ENCODE measurements around the gene SPRYD3.

SPRYD3 gene

DNA sequence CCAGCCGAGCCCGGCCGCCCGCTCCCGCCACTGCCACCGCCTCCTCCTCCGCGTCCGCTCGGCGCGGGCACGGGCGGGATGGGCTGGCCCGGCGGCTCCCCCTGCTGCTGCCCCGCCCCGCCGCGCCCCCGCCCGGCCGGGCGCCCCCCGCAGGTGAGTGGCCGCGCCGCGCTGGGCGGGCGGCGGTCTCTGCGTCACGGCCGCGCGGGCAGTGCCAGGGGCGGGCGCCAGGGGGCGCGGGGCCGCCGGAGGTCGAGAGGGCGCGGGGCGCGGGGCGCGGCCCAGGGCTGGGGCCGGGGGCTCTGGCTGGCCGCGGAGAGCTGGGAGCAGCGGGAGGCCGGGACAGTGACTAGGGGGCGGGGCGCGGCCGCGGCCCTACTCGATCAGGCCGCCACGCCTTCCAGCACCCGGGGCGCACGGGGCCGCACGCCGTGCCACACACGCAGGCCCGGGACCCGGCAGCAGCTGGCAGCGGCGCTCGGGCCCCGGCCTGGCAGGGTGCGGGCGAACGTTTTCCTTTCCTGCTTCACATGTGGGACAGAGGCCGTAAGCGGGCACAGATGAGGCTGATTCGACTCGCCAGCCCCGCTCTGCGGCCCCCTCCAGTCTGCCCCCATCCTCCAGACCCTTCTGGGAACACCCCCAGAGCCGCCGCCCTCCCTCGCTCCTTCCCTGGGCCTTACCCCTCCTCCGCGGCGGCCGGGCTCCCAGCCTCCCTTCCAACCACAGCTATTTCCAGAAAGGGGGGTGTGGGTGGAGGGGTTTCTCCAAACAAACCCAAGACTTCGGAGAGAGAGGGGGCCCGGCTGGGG lies 31.8 kb downstream of the SPRYD3 start:
- DNase-seq (ENCODE audit: insufficient read length, low spot score) (peak; percentile 81), FAIRE-seq (peak; percentile 9)
- TF ChIP-seq POU2F2 (IDR thresholded peaks at IDR 0.05; ENCODE audit: low read depth, low read length) (no peak), POLR2AphosphoS5 (IDR thresholded peaks at IDR 0.05; ENCODE audit: low read depth, low read length) (no peak), PAX5 (IDR thresholded peaks at IDR 0.05; ENCODE audit: insufficient read depth, low read length, severe bottlenecking) (no peak), SPI1 (IDR thresholded peaks at IDR 0.05; ENCODE audit: low read depth, low read length) (no peak)

- DNase-seq (ENCODE audit: insufficient read length, low spot score) (no peak), FAIRE-seq (no peak)
- TF ChIP-seq TAF1 (IDR thresholded peaks at IDR 0.05; ENCODE audit: low read depth, low read length) (no peak), POU2F2 (IDR thresholded peaks at IDR 0.05; ENCODE audit: low read depth, low read length) (no peak), POLR2AphosphoS5 (IDR thresholded peaks at IDR 0.05; ENCODE audit: low read depth, low read length) (no peak), PAX5 (IDR thresholded peaks at IDR 0.05; ENCODE audit: insufficient read depth, low read length, severe bottlenecking) (no peak), SPI1 (IDR thresholded peaks at IDR 0.05; ENCODE audit: low read depth, low read length) (no peak), POLR2A (IDR thresholded peaks at IDR 0.05; ENCODE audit: low read depth, low read length) (no peak)
Observed at GRCh38 chr12:53046655-53047220, 32.5 kb downstream of the SPRYD3 start.

DNA sequence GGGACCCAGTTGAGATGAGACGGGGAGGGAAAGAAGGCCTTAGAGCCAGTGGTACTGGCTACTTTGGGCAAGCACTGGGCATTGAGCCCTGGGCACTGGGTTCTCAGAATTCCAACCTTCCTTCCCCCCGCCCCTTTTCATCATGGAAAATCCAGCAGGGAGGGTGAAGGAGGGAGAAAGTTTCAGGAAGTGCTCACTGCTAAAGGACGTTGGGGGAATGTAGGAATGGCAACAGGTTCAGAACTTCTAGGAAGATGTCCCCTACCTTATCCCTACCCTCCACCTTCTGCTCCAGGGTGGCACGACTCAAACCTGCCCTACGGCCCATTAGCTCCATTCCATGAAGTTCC lies 33.5 kb downstream of the SPRYD3 start:
- FAIRE-seq (no peak), DNase-seq (ENCODE audit: insufficient read length, low spot score) (no peak)
- TF ChIP-seq PAX5 (IDR thresholded peaks at IDR 0.05; ENCODE audit: insufficient read depth, low read length, severe bottlenecking) (no peak), POU2F2 (IDR thresholded peaks at IDR 0.05; ENCODE audit: low read depth, low read length) (no peak), TAF1 (IDR thresholded peaks at IDR 0.05; ENCODE audit: low read depth, low read length) (no peak), SPI1 (IDR thresholded peaks at IDR 0.05; ENCODE audit: low read depth, low read length) (no peak), POLR2A (IDR thresholded peaks at IDR 0.05; ENCODE audit: low read depth, low read length) (no peak), POLR2AphosphoS5 (IDR thresholded peaks at IDR 0.05; ENCODE audit: low read depth, low read length) (no peak)

DNA sequence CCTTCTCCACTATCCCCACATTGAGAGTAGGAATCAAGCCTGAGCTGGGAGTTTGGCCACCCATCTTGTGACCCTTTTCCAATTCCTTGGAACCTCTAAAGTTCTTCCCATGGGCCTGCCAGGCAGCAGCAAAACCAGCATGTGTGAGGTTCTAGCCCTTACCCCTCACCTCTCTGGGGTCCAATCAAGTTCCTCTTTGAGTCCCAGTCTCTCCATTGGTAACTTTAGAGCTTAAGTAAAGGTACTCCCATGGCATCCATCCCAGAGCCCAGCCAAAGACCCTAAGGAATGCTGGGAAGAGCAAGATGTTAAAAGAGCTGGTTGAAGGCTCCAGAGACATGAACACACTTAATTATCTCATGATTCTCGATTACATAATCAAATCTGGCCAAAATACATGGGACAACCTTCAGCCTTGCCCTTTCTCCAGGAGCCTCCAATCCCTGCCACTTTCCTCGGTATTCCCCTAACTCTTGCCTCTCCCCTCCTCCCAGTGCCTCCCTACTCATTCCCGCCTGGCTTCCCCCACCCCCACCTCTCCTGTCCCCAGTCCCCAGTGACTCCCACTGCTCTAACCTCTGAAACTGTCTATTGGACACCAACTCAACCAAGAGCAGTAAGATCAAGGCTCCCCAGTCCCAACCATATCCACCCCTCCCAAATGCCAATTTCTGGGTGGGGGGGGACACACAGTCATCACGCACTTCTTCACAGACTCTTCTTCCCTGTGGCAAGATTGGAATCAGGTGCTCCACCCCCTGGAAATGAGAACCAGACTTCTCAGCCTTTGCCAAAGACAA lies 34.1 kb downstream of the SPRYD3 start:
- TF ChIP-seq POLR2A (IDR thresholded peaks at IDR 0.05; ENCODE audit: low read depth, low read length): no peak
- no peak for TF ChIP-seq POU2F2 (IDR thresholded peaks at IDR 0.05; ENCODE audit: low read depth, low read length)
- no peak for TF ChIP-seq SPI1 (IDR thresholded peaks at IDR 0.05; ENCODE audit: low read depth, low read length)
- no peak for TF ChIP-seq POLR2AphosphoS5 (IDR thresholded peaks at IDR 0.05; ENCODE audit: low read depth, low read length)
- TF ChIP-seq PAX5 (IDR thresholded peaks at IDR 0.05; ENCODE audit: insufficient read depth, low read length, severe bottlenecking): no peak
- TF ChIP-seq TAF1 (IDR thresholded peaks at IDR 0.05; ENCODE audit: low read depth, low read length): no peak
- FAIRE-seq (no peak), DNase-seq (ENCODE audit: insufficient read length, low spot score) (no peak)

DNA sequence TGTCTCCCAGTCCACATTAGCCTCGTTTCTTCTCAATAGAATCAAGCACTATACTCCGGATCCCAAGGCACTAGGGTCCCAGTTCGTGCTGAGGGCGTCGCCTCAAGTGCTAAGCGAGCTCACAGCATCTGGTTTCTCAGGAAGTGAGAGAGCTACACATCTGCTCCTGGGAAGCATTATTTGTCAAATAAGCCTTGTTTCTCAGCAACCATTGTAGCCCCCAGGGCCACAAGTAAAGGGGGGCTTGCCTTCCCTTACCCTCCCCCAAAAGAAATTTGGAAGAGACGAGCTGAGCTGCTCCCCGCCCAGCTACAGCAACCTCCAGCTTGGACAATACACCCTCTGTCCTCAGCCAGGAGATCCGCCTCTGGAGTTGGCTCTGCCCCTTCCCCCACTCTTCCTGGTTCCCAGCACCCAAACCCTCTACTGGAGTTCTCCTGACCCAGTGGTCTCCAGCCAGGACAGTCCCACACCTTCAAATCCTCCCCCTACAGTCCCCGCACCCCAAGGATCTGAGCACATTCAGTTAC lies 35.1 kb downstream of the SPRYD3 start:
- FAIRE-seq (no peak), DNase-seq (ENCODE audit: insufficient read length, low spot score) (no peak)
- TF ChIP-seq SPI1 (IDR thresholded peaks at IDR 0.05; ENCODE audit: low read depth, low read length) (no peak), POU2F2 (IDR thresholded peaks at IDR 0.05; ENCODE audit: low read depth, low read length) (no peak), POLR2AphosphoS5 (IDR thresholded peaks at IDR 0.05; ENCODE audit: low read depth, low read length) (no peak), TAF1 (IDR thresholded peaks at IDR 0.05; ENCODE audit: low read depth, low read length) (no peak), POLR2A (IDR thresholded peaks at IDR 0.05; ENCODE audit: low read depth, low read length) (no peak), PAX5 (IDR thresholded peaks at IDR 0.05; ENCODE audit: insufficient read depth, low read length, severe bottlenecking) (no peak)

GRCh38 chr12:53042607-53043454 lies 36.4 kb downstream of the SPRYD3 start:
- FAIRE-seq (no peak), DNase-seq (ENCODE audit: insufficient read length, low spot score) (no peak)
- TF ChIP-seq SPI1 (IDR thresholded peaks at IDR 0.05; ENCODE audit: low read depth, low read length) (no peak), POLR2AphosphoS5 (IDR thresholded peaks at IDR 0.05; ENCODE audit: low read depth, low read length) (peak; percentile 75)

DNA sequence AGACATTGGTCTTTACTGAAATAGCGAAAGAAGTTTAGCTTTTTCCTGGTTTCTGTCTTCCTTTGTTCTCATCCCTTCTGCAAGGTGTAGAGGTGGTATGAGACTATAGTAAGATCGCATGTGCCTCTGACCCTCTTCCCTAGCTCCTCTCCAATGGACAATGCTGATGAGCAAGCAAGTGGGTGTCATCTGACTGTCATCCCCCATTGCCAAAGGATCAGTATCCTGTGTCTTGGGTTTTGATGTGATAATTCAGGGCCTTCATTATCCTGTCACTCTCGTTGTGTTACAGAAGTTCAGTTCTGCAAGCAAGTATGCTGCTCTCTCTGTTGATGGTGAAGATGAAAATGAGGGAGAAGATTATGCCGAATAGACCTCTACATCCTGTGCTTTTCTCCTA lies 39.3 kb downstream of the SPRYD3 start:
- DNase-seq (ENCODE audit: insufficient read length, low spot score): no peak
- TF ChIP-seq TAF1 (IDR thresholded peaks at IDR 0.05; ENCODE audit: low read depth, low read length): no peak
- TF ChIP-seq POLR2A (IDR thresholded peaks at IDR 0.05; ENCODE audit: low read depth, low read length): no peak
- TF ChIP-seq POLR2AphosphoS5 (IDR thresholded peaks at IDR 0.05; ENCODE audit: low read depth, low read length): no peak
- no peak for TF ChIP-seq SPI1 (IDR thresholded peaks at IDR 0.05; ENCODE audit: low read depth, low read length)
- TF ChIP-seq PAX5 (IDR thresholded peaks at IDR 0.05; ENCODE audit: insufficient read depth, low read length, severe bottlenecking): no peak
- no peak for TF ChIP-seq POU2F2 (IDR thresholded peaks at IDR 0.05; ENCODE audit: low read depth, low read length)
- FAIRE-seq: no peak

GRCh38 chr12:53036802-53037201 lies 42.4 kb downstream of the SPRYD3 start:
- FAIRE-seq (no peak), DNase-seq (ENCODE audit: insufficient read length, low spot score) (no peak)
- no peak for TF ChIP-seq POLR2A (IDR thresholded peaks at IDR 0.05; ENCODE audit: low read depth, low read length)
- no peak for TF ChIP-seq POLR2AphosphoS5 (IDR thresholded peaks at IDR 0.05; ENCODE audit: low read depth, low read length)
- no peak for TF ChIP-seq TAF1 (IDR thresholded peaks at IDR 0.05; ENCODE audit: low read depth, low read length)
- no peak for TF ChIP-seq SPI1 (IDR thresholded peaks at IDR 0.05; ENCODE audit: low read depth, low read length)
- TF ChIP-seq POU2F2 (IDR thresholded peaks at IDR 0.05; ENCODE audit: low read depth, low read length): no peak
- TF ChIP-seq PAX5 (IDR thresholded peaks at IDR 0.05; ENCODE audit: insufficient read depth, low read length, severe bottlenecking): no peak
